Progenitor cell of endocrine pancreas (in vitro differentiated cells): ENCODE results near the gene ZNF565. TPM values are rescaled to one million over a fixed set of nuclear protein-coding genes. Genes with fewer than 3 reads are reported as not detected.

ENCODE experiments used
- DNase-seq: peaks from one replicate; pipeline ENCODE4 v3.0.0; 2021; ENCODE audit warnings: low spot score; ENCODE audit not compliant: unreplicated experiment
- H3K27ac Mint-ChIP-seq: 2 replicates; pipeline ENCODE4 v1.8.0; 2021; ENCODE audit warnings: mild to moderate bottlenecking, moderate library complexity, mixed read lengths
- H3K27me3 Mint-ChIP-seq: 2 replicates; pipeline ENCODE4 v1.8.0; 2021; ENCODE audit warnings: mixed read lengths
- H3K36me3 Mint-ChIP-seq: 2 replicates; pipeline ENCODE4 v1.8.0; 2022; ENCODE audit warnings: mixed read lengths; ENCODE audit not compliant: insufficient read depth
- H3K4me1 Mint-ChIP-seq: 2 replicates; pipeline ENCODE4 v1.8.0; 2021; ENCODE audit warnings: low read depth, mixed read lengths
- H3K4me3 Mint-ChIP-seq: 2 replicates; pipeline ENCODE4 v1.8.0; 2021; ENCODE audit warnings: low read depth, mild to moderate bottlenecking, moderate library complexity, mixed read lengths
- H3K9me3 Mint-ChIP-seq: 2 replicates; pipeline ENCODE4 v1.8.0; 2021; ENCODE audit warnings: low read depth, mixed read lengths
- total RNA-seq: library from RNA; stranded (reverse); gene quantifications from 2 replicates; pipeline ENCODE4 v1.2.1, GENCODE V29; 2021
- TF ChIP-seq, protein P1 (sequence below): fragments of 200-600 bp; sonication (generic); IDR thresholded peaks from one replicate; pipeline ENCODE4 v1.5.0; 2021; ENCODE audit warnings: antibody characterized with exemption, mild to moderate bottlenecking; ENCODE audit not compliant: unreplicated experiment

ZNF565 gene
- total RNA-seq, 1 donor from 2014 or later: 8.2 TPM

DNA sequence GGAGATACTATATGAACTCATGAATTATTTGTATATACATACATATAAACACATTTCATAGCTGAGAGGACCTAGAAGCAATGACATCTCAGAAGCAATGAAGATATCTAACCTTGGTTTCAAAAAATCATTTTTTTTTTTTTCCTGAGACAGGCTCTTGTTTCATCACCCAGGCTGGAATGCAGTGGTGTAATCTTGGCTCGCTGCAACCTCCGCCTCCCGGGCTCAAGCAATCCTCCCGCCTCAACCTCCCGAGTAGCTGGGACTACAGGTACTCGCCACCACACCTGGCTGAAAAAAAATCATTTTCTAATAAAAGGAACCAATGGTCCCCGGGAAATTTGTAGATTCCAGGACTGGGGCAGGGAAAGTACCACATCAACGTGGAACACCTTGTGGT is 4.0 kb downstream of the ZNF565 start:
- Mint-ChIP-seq H3K9me3 (no peaks in the 10 kb centered on the region), H3K4me1 (no peaks in the 10 kb centered on the region), H3K4me3 (no peak overlapping the region), H3K27me3 (no peaks in the 10 kb centered on the region), H3K36me3 (peaks cover 2% of the 10 kb centered on the region), H3K27ac (no peak overlapping the region)
- TF ChIP-seq, protein P1, sequence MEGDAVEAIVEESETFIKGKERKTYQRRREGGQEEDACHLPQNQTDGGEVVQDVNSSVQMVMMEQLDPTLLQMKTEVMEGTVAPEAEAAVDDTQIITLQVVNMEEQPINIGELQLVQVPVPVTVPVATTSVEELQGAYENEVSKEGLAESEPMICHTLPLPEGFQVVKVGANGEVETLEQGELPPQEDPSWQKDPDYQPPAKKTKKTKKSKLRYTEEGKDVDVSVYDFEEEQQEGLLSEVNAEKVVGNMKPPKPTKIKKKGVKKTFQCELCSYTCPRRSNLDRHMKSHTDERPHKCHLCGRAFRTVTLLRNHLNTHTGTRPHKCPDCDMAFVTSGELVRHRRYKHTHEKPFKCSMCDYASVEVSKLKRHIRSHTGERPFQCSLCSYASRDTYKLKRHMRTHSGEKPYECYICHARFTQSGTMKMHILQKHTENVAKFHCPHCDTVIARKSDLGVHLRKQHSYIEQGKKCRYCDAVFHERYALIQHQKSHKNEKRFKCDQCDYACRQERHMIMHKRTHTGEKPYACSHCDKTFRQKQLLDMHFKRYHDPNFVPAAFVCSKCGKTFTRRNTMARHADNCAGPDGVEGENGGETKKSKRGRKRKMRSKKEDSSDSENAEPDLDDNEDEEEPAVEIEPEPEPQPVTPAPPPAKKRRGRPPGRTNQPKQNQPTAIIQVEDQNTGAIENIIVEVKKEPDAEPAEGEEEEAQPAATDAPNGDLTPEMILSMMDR: no peak
- DNase-seq: no peak

DNA sequence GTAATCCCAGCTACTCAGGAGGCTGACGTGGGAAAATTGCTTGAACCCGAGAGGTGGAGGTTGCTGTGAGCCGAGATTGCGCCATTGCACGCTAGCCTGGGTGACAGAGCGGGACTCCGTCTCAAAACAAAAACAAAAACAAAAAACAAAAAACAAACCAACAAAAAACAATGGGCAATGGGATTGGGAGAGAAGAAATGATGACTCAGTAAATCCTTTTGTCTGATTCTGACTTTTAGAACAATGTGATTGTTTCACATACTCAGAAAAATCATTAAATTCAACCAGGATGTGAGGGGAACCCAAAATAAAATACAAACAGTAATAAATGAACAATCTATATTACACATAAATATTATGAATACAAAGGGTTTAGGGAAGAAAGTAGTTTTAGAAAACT is 5.1 kb downstream of the ZNF565 start:
- TF ChIP-seq, protein P1: no peak
- Mint-ChIP-seq H3K27me3 (no peaks in the 10 kb centered on the region), H3K4me3 (no peak overlapping the region), H3K36me3 (peaks cover 2% of the 10 kb centered on the region), H3K4me1 (no peaks in the 10 kb centered on the region), H3K9me3 (no peaks in the 10 kb centered on the region), H3K27ac (peak overlapping the region; percentile 63)
- DNase-seq: no peak

DNA sequence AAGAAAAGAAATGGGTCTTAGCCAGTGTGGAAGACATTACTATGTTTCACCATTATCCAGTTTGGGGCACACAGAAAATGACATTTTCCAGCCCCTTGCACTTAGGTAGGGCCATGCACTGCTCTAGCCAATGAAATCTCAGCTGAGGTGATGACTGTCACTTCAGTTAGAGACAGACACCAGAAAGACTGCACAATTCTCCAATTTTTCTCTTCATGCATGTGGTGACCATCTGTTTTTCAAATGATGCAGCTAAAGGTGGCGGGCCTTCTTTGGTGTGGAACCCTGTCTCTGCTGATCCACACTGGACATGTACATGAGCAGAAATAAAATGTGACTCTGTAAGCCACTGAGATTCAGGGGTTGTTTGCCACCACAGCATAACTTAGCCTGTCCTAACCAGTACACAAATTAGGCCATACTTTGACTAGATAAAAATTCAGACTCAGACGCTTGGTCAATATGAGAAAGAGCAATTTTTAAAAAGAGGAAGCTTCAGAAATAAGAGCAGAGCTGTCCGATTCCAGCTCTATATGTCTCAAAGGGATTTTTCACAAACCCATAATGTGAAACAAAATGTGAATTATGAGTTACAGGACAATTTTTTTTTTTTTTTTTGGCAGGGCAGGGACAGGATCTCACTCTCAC is 6.7 kb downstream of the ZNF565 start:
- Mint-ChIP-seq H3K9me3 (no peaks in the 10 kb centered on the region), H3K27me3 (no peaks in the 10 kb centered on the region), H3K36me3 (peaks cover 2% of the 10 kb centered on the region), H3K4me3 (no peak overlapping the region), H3K27ac (no peak overlapping the region), H3K4me1 (no peaks in the 10 kb centered on the region)
- DNase-seq: no peak
- TF ChIP-seq, protein P1: no peak

DNA sequence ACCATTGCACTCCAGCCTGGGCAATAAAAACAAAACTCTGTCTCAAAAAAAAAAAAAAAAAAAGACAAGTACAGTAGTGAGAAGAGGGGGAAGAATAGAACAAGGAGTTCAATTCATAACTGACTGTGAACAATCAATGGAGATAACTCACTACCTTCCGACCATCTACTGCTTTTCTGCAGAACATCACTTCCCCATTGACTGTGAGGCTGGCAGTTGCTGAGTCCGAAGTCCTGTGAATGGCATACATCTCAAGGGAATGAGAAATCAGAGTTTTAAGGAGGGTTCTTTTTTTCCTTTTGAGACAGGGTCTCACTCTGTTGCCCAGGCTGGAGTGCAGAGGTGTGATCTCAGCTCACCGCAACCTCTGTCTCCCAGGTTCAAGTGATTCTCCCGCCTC is 11.2 kb downstream of the ZNF565 start:
- TF ChIP-seq, protein P1: no peak
- Mint-ChIP-seq H3K27me3 (no peaks in the 10 kb centered on the region), H3K4me3 (no peak overlapping the region), H3K4me1 (no peaks in the 10 kb centered on the region), H3K9me3 (no peaks in the 10 kb centered on the region), H3K27ac (no peak overlapping the region), H3K36me3 (no peaks in the 10 kb centered on the region)
- no peak for DNase-seq

DNA sequence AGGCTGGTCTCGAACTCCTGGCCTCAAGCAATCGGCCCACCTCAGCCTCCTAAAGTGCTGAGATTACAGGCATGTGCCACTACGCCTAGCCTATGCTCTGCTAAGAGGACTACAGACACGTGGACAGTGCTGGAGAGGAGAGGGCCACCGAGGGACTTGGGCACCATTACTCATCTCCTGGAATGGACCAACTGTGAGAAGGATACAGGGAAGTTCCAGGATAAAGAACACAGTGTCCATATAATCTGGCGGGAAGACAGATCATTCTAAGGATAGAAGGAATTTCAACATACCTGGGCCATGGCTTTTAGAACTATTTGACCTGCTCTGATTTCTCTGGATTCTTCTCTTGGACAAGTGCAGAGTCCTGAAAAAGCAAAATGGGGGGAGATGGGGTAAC is 12.8 kb downstream of the ZNF565 start:
- no peak overlapping the region for H3K27ac Mint-ChIP-seq
- H3K4me1 Mint-ChIP-seq: no peaks in the 10 kb centered on the region
- TF ChIP-seq, protein P1: no peak
- H3K9me3 Mint-ChIP-seq: no peaks in the 10 kb centered on the region
- no peak overlapping the region for H3K4me3 Mint-ChIP-seq
- no peaks in the 10 kb centered on the region for H3K36me3 Mint-ChIP-seq
- no peak for DNase-seq
- no peaks in the 10 kb centered on the region for H3K27me3 Mint-ChIP-seq
